Measurements from ENCODE around the gene POLR3B. TPM values are rescaled to one million over a fixed set of nuclear protein-coding genes. Genes with fewer than 3 reads are reported as not detected.

Gene POLR3B
- total and polyA plus RNA-seq, 2 of the 13 experiments (the other 11 are each of a cell fraction or from before 2014, with no cell fraction given) = 4.8 to 13.1 TPM

DNA sequence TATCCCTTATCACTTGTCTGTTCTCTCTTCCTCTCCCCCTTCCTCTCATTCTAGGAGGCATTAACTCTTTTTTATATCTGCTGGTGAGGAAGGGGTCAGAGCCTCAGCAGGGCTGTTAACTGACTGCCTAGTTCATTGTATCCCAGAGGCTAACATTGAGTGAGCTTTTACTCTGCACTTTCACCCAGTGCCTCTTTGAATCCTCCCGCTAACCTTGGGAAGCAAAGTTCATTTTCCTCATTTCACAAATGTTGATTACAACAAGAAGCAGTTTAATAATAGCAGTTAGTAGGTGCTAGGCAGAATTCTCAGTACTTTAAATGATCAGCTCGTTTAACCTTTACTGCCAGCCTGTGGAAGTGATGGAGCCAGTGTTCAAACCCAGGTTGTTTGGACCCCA, 75.5 kb downstream of the POLR3B start:
- in situ Hi-C loops (cut with HindIII; ENCODE audit: extremely low pct_ligation_motif_present, low pct_unique_long_range_greater_than_20kb) = no loop called here

DNA sequence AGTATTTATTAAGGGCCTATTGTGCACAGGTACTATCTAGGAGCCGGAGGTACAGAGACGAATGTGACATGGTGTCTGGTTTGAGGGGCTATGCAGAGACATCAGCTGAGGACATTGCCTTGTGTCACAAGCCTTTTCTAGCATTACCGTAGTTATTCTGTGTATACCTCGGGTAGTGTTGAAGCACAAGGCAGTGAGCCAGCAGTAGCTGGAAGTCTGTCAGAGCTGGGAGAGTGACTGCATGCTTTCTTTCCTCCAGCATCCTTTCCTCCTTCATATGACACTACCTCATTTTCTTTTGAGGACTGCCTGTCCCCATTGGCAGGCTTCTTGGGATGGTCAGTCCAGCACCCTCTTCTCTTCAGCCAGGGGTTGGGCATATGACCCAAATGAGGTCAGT, 77.0 kb downstream of the POLR3B start:
- Histone ChIP-seq H3K79me2 (ENCODE audit: insufficient read depth, low read length) (no peaks in the 10 kb centered on the region), H4K20me1 (ENCODE audit: insufficient read depth, low read length) (no peaks in the 10 kb centered on the region), H3K9me3 (ENCODE audit: low read length) (no peaks in the 10 kb centered on the region), H3K4me2 (ENCODE audit: low read depth, low read length) (no peak overlapping the region), H3K27me3 (ENCODE audit: control insufficient read depth in 1 of 2, insufficient read depth in 2 of 2, low read length in 2 of 2) (no peaks in the 10 kb centered on the region), H3K4me3 (replicated peaks in 1 of 3; ENCODE audit: insufficient read depth in 1 of 3, low read depth in 2 of 3, low read length in 3 of 3) (no peak overlapping the region), H2AFZ (ENCODE audit: low read length) (no peak overlapping the region), H3K36me3 (replicated peaks in 1 of 2; ENCODE audit: control insufficient read depth in 1 of 2, insufficient read depth in 2 of 2, low read length in 2 of 2) (peaks cover 11 to 32% of the 10 kb centered on the region in 2 experiments), H3K4me1 (ENCODE audit: insufficient read depth, low read length) (no peaks in the 10 kb centered on the region; the same call in 1 of the 2 replicates), H3K9ac (ENCODE audit: insufficient read depth, low read depth, low read length) (no peak overlapping the region), H3K27ac (ENCODE audit: extremely low read length, insufficient read depth, low read length) (no peak overlapping the region)
- FAIRE-seq (no peak), DNase-seq (ENCODE audit: low spot score) (no peak), ATAC-seq (no peak)
- 95% methylated on average over 4 of the region's 4 CpGs for WGBS (ENCODE audit: low lambda C conversion rate)
- ChIA-PET CTCF (ENCODE audit: low intra/inter-chr PET ratio, low total read pairs) (no interaction called here), POLR2A (no interaction called here)
- TF ChIP-seq ZNF891 (CRISPR knock-in tag; IDR thresholded peaks at IDR 0.05) (no peak), ZNF781 (CRISPR knock-in tag; IDR thresholded peaks at IDR 0.05; ENCODE audit: borderline replicate concordance, not compliant biosample characterization) (no peak), MIER3 (CRISPR knock-in tag; IDR thresholded peaks at IDR 0.05; ENCODE audit: borderline replicate concordance) (no peak), FOXM1 (CRISPR knock-in tag; IDR thresholded peaks at IDR 0.05) (no peak)
- intact Hi-C loops (cut with micrococcal nuclease; ENCODE audit: unreplicated experiment) = no loop called here
- no TSS peak for BruUV-seq (replicated peaks)
- in situ Hi-C loops (cut with HindIII; ENCODE audit: extremely low pct_ligation_motif_present, low pct_unique_long_range_greater_than_20kb) = no loop called here

More for the DNA sequence above, 75.5 kb downstream of the POLR3B start:
- H3K79me2 ChIP-seq (ENCODE audit: insufficient read depth, low read length) = no peaks in the 10 kb centered on the region
- peak; percentile 28; the same call in 1 of the 3 replicates for ATAC-seq
- no peaks in the 10 kb centered on the region for H3K27me3 ChIP-seq (ENCODE audit: control insufficient read depth in 1 of 2, insufficient read depth in 2 of 2, low read length in 2 of 2)
- no peaks in the 10 kb centered on the region for H4K20me1 ChIP-seq (ENCODE audit: insufficient read depth, low read length)
- no peak for FAIRE-seq
- DNase-seq (ENCODE audit: low spot score) = no peak
- POLR2A ChIA-PET = no interaction called here
- intact Hi-C loops (cut with micrococcal nuclease; ENCODE audit: unreplicated experiment) = no loop called here
- H3K9me3 ChIP-seq (ENCODE audit: low read length) = no peaks in the 10 kb centered on the region
- no peak overlapping the region for H3K27ac ChIP-seq (ENCODE audit: extremely low read length, insufficient read depth, low read length)
- H3K36me3 ChIP-seq (replicated peaks in 1 of 2; ENCODE audit: control insufficient read depth in 1 of 2, insufficient read depth in 2 of 2, low read length in 2 of 2) = peaks cover 11 to 38% of the 10 kb centered on the region in 2 experiments
- no peak overlapping the region for H3K9ac ChIP-seq (ENCODE audit: insufficient read depth, low read depth, low read length)
- WGBS (ENCODE audit: low lambda C conversion rate) = 88% methylated on average over 2 of the region's 2 CpGs
- no peak overlapping the region for H2AFZ ChIP-seq (ENCODE audit: low read length)
- CTCF ChIA-PET (ENCODE audit: low intra/inter-chr PET ratio, low total read pairs) = no interaction called here
- no peak overlapping the region for H3K4me2 ChIP-seq (ENCODE audit: low read depth, low read length)
- H3K4me1 ChIP-seq (ENCODE audit: insufficient read depth, low read length) = no peaks in the 10 kb centered on the region; the same call in 1 of the 2 replicates
- BruUV-seq (replicated peaks) = no TSS peak
- no peak for TF ChIP-seq FOXK2 (IDR thresholded peaks at IDR 0.05)
- TF ChIP-seq HNF4A (CRISPR knock-in tag; IDR thresholded peaks at IDR 0.05) = 0 out of 2 replicates have a peak, but pooled peaks have one; percentile 17
- TF ChIP-seq RXRB (CRISPR knock-in tag; IDR thresholded peaks at IDR 0.05; ENCODE audit: borderline replicate concordance) = peak; percentile 62
- TF ChIP-seq PPARG (CRISPR knock-in tag; conservative IDR thresholded peaks at IDR 0.05) = peak; percentile 81
- TF ChIP-seq, protein P1, sequence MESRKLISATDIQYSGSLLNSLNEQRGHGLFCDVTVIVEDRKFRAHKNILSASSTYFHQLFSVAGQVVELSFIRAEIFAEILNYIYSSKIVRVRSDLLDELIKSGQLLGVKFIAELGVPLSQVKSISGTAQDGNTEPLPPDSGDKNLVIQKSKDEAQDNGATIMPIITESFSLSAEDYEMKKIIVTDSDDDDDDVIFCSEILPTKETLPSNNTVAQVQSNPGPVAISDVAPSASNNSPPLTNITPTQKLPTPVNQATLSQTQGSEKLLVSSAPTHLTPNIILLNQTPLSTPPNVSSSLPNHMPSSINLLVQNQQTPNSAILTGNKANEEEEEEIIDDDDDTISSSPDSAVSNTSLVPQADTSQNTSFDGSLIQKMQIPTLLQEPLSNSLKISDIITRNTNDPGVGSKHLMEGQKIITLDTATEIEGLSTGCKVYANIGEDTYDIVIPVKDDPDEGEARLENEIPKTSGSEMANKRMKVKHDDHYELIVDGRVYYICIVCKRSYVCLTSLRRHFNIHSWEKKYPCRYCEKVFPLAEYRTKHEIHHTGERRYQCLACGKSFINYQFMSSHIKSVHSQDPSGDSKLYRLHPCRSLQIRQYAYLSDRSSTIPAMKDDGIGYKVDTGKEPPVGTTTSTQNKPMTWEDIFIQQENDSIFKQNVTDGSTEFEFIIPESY (CRISPR knock-in tag; IDR thresholded peaks at IDR 0.05) = peak; percentile 70; the same call in 1 of the 2 replicates
- no peak for TF ChIP-seq WIZ (CRISPR knock-in tag; IDR thresholded peaks at IDR 0.05)
- no peak overlapping the region for H3K4me3 ChIP-seq (replicated peaks in 1 of 3; ENCODE audit: insufficient read depth in 1 of 3, low read depth in 2 of 3, low read length in 3 of 3)
